ENCODE data around the gene CWC27.

Gene CWC27

DNA sequence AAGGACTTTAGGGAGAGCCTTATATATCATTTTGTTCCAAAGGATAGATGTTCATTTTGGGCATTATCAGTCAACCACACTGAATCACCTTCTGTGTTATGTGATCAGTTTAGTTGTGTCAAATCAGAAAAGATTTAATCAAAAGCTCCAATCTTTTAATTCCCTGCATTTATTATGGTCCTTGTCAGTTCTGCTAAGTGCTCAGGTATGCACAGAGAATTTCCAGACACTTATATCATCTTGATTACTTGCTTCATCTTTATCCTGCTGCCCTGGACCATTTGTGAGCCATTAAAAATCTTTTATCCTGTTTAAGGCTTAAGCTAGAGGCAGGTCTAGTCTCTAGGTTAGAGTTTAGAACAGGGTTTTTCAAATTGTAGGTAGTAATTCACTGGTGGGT lies 179.1 kb downstream of the CWC27 start:
- no peak overlapping the region for H3K27ac ChIP-seq (replicated peaks)
- no peak for TF ChIP-seq CTCF (IDR thresholded peaks at IDR 0.05; ENCODE audit: insufficient read depth, low read length)
- TF ChIP-seq SPI1 (IDR thresholded peaks at IDR 0.05; ENCODE audit: borderline replicate concordance, low read depth): no peak
- no peak for TF ChIP-seq GABPA (IDR thresholded peaks at IDR 0.05; ENCODE audit: low read depth)
- TF ChIP-seq, protein P1, sequence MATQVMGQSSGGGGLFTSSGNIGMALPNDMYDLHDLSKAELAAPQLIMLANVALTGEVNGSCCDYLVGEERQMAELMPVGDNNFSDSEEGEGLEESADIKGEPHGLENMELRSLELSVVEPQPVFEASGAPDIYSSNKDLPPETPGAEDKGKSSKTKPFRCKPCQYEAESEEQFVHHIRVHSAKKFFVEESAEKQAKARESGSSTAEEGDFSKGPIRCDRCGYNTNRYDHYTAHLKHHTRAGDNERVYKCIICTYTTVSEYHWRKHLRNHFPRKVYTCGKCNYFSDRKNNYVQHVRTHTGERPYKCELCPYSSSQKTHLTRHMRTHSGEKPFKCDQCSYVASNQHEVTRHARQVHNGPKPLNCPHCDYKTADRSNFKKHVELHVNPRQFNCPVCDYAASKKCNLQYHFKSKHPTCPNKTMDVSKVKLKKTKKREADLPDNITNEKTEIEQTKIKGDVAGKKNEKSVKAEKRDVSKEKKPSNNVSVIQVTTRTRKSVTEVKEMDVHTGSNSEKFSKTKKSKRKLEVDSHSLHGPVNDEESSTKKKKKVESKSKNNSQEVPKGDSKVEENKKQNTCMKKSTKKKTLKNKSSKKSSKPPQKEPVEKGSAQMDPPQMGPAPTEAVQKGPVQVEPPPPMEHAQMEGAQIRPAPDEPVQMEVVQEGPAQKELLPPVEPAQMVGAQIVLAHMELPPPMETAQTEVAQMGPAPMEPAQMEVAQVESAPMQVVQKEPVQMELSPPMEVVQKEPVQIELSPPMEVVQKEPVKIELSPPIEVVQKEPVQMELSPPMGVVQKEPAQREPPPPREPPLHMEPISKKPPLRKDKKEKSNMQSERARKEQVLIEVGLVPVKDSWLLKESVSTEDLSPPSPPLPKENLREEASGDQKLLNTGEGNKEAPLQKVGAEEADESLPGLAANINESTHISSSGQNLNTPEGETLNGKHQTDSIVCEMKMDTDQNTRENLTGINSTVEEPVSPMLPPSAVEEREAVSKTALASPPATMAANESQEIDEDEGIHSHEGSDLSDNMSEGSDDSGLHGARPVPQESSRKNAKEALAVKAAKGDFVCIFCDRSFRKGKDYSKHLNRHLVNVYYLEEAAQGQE (IDR thresholded peaks at IDR 0.05; ENCODE audit: insufficient replicate concordance, low read depth): no peak
- no peak for TF ChIP-seq POLR2AphosphoS5 (IDR thresholded peaks at IDR 0.05; ENCODE audit: low read depth)
- H3K4me3 ChIP-seq (replicated peaks; ENCODE audit: insufficient read depth, low read length): no peak overlapping the region
- no peaks in the 10 kb centered on the region for H3K27me3 ChIP-seq (ENCODE audit: insufficient read depth, poor library complexity, severe bottlenecking)
- DNase-seq (ENCODE audit: low read depth in 1 of 2, low spot score in 1 of 2): no peak

GRCh38 chr5:64949331-64949730 lies 180.6 kb downstream of the CWC27 start:
- Histone ChIP-seq H3K4me3 (replicated peaks; ENCODE audit: insufficient read depth, low read length) (no peak overlapping the region), H3K27me3 (ENCODE audit: insufficient read depth, poor library complexity, severe bottlenecking) (no peaks in the 10 kb centered on the region), H3K27ac (replicated peaks) (no peak overlapping the region)
- no peak for DNase-seq (ENCODE audit: low read depth in 1 of 2, low spot score in 1 of 2)
- TF ChIP-seq, protein P1 (IDR thresholded peaks at IDR 0.05; ENCODE audit: insufficient replicate concordance, low read depth): no peak
- TF ChIP-seq POLR2AphosphoS5 (IDR thresholded peaks at IDR 0.05; ENCODE audit: low read depth) (no peak), CTCF (IDR thresholded peaks at IDR 0.05; ENCODE audit: insufficient read depth, low read length) (no peak), SPI1 (IDR thresholded peaks at IDR 0.05; ENCODE audit: borderline replicate concordance, low read depth) (no peak), GABPA (IDR thresholded peaks at IDR 0.05; ENCODE audit: low read depth) (no peak)

GRCh38 chr5:64952951-64953673 lies 184.4 kb downstream of the CWC27 start:
- no peak overlapping the region for H3K27ac ChIP-seq (replicated peaks)
- TF ChIP-seq SPI1 (IDR thresholded peaks at IDR 0.05; ENCODE audit: borderline replicate concordance, low read depth): no peak
- TF ChIP-seq, protein P1 (IDR thresholded peaks at IDR 0.05; ENCODE audit: insufficient replicate concordance, low read depth): no peak
- TF ChIP-seq POLR2AphosphoS5 (IDR thresholded peaks at IDR 0.05; ENCODE audit: low read depth): no peak
- no peak for TF ChIP-seq GABPA (IDR thresholded peaks at IDR 0.05; ENCODE audit: low read depth)
- TF ChIP-seq CTCF (IDR thresholded peaks at IDR 0.05; ENCODE audit: insufficient read depth, low read length): no peak
- DNase-seq (ENCODE audit: low read depth in 1 of 2, low spot score in 1 of 2): peak in 1 of 2 experiments; percentile 0
- no peak overlapping the region for H3K4me3 ChIP-seq (replicated peaks; ENCODE audit: insufficient read depth, low read length)
- no peaks in the 10 kb centered on the region for H3K27me3 ChIP-seq (ENCODE audit: insufficient read depth, poor library complexity, severe bottlenecking)
